Left ventricle myocardium inferior (tissue), 1 donor: ENCODE measurements around the gene USE1. TPM values are rescaled to one million over a fixed set of nuclear protein-coding genes. Genes with fewer than 3 reads are reported as not detected.

ENCODE experiments used
- DNase-seq: peaks from one replicate; pipeline ENCODE4 v3.0.0-alpha.2; 2020
- H3K27ac ChIP-seq: fragments of 200-600 bp; replicated peaks from 2 replicates; pipeline ENCODE4 v1.8.0; 2021
- H3K27me3 ChIP-seq: fragments of 200-600 bp; 2 replicates; pipeline ENCODE4 v1.8.0; 2021; ENCODE audit warnings: low read depth
- H3K36me3 ChIP-seq: fragments of 200-600 bp; 2 replicates; pipeline ENCODE4 v1.8.0; 2021
- H3K4me1 ChIP-seq: fragments of 200-600 bp; 2 replicates; pipeline ENCODE4 v1.8.0; 2021
- H3K4me3 ChIP-seq: fragments of 200-600 bp; 2 replicates; pipeline ENCODE4 v1.8.0; 2021; ENCODE audit warnings: mild to moderate bottlenecking, moderate library complexity
- H3K9me3 ChIP-seq: fragments of 200-600 bp; replicated peaks from 2 replicates; pipeline ENCODE4 v1.8.0; 2021
- CTCF ChIP-seq: fragments of 200-600 bp; IDR thresholded peaks from 2 replicates; pipeline ENCODE4 v1.8.0; 2021; ENCODE audit warnings: antibody characterized with exemption, mild to moderate bottlenecking, borderline replicate concordance
- intact Hi-C: fragments of 100-400 bp; cut with micrococcal nuclease; formaldehyde crosslinking; loops from one replicate; pipeline ENCODE4 v1.11.0; 2022
- total RNA-seq: library from RNA; stranded (reverse); fragmentation: NEBNext Ultra II Directional; extraction: Animal tissue kit (Norgen Biotek cat#: 25700); gene quantifications from one replicate; pipeline ENCODE4 v1.2.1, GENCODE V29; 2021
- donor health status: DM: no; HTN: yes; CAD: no; lungs with severe emphysema.

Gene USE1
- total RNA-seq, 1 donor from 2014 or later = 27.5 TPM

GRCh38 chr19:17206736-17207581, 8.2 kb upstream of the USE1 start:
- intact Hi-C loops = no loop called here

GRCh38 chr19:17209126-17210036, 5.8 kb upstream of the USE1 start:
- no peak overlapping the region for H3K4me3 ChIP-seq
- no peak for TF ChIP-seq CTCF
- no peak for DNase-seq
- peaks cover under 1% of the 10 kb centered on the region for H3K4me1 ChIP-seq
- no peaks in the 10 kb centered on the region for H3K9me3 ChIP-seq
- peak overlapping the region; percentile 27 for H3K27ac ChIP-seq
- H3K27me3 ChIP-seq = no peaks in the 10 kb centered on the region
- H3K36me3 ChIP-seq = peaks cover 71% of the 10 kb centered on the region
- intact Hi-C loops = no loop called here

More at GRCh38 chr19:17206736-17207581, 8.2 kb upstream of the USE1 start:
- no peaks in the 10 kb centered on the region for H3K27me3 ChIP-seq
- TF ChIP-seq CTCF = no peak
- H3K9me3 ChIP-seq = no peaks in the 10 kb centered on the region
- H3K36me3 ChIP-seq = peaks cover 81% of the 10 kb centered on the region
- DNase-seq = no peak
- H3K4me3 ChIP-seq = no peak overlapping the region
- no peak overlapping the region for H3K27ac ChIP-seq
- H3K4me1 ChIP-seq = no peaks in the 10 kb centered on the region

GRCh38 chr19:17210296-17210695, 4.9 kb upstream of the USE1 start:
- peaks cover 8% of the 10 kb centered on the region for H3K4me1 ChIP-seq
- peak overlapping the region; percentile 27 for H3K27ac ChIP-seq
- no peak overlapping the region for H3K4me3 ChIP-seq
- no peak for TF ChIP-seq CTCF
- no peaks in the 10 kb centered on the region for H3K9me3 ChIP-seq
- H3K27me3 ChIP-seq = no peaks in the 10 kb centered on the region
- no peak for DNase-seq
- intact Hi-C loops = no loop called here
- peaks cover 69% of the 10 kb centered on the region for H3K36me3 ChIP-seq

DNA sequence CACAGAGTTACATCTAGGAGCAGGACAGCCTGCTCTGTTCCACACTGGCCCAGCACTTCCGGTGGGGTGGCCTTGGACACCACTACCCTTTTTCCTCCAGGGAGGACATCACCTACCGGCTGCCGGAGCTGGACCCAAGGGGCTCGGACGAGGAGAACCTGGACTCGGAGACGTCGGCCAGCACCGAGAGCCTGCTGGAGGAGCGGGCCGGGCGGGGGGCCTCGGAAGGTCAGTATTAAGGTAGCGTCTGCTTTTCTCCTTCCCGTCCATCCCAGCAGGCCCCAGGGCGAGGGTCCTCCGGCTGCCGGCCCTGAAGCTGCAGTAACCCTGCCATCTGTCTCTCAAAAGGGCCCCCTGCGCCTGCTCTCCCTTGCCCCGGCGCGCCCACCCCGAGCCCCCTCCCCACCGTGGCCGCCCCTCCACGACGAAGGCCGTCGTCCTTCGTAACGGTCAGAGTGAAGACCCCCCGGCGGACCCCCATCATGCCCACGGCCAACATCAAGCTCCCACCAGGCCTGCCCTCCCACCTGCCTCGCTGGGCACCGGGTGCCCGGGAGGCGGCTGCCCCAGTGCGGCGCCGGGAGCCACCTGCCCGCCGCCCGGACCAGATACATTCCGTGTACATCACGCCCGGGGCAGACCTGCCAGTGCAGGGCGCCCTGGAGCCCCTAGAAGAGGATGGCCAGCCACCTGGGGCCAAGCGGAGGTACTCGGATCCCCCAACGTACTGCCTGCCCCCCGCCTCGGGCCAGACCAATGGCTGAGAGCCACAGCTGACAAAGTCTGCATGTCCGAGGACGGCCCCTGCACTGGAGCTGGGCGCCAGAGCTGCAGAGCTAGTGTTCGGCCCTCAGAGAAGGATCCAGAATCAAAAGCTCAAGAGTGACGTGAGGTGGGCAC, 3.4 kb upstream of the USE1 start:
- Histone ChIP-seq H3K4me3 (no peak overlapping the region), H3K36me3 (peaks cover 62% of the 10 kb centered on the region), H3K27me3 (no peaks in the 10 kb centered on the region), H3K27ac (no peak overlapping the region), H3K9me3 (no peaks in the 10 kb centered on the region), H3K4me1 (peaks cover 21% of the 10 kb centered on the region)
- DNase-seq = no peak
- intact Hi-C loops = no loop called here
- no peak for TF ChIP-seq CTCF

GRCh38 chr19:17213334-17213733, 1.8 kb upstream of the USE1 start:
- peaks cover 21% of the 10 kb centered on the region for H3K4me1 ChIP-seq
- H3K36me3 ChIP-seq = peaks cover 70% of the 10 kb centered on the region
- no peaks in the 10 kb centered on the region for H3K9me3 ChIP-seq
- no peak overlapping the region for H3K27ac ChIP-seq
- intact Hi-C loops = no loop called here
- TF ChIP-seq CTCF = no peak
- H3K27me3 ChIP-seq = no peaks in the 10 kb centered on the region
- no peak for DNase-seq
- H3K4me3 ChIP-seq = no peak overlapping the region
